Natural killer cell (primary cell): ENCODE data around the gene ID1. TPM values are rescaled to one million over a fixed set of nuclear protein-coding genes. Genes with fewer than 3 reads are reported as not detected.

ENCODE experiments used
- ATAC-seq, 3 donors: fragments of 150-1000 bp in 2 of 3; fragments of 200-7000 bp in 1 of 3; cut with Tn5 transposase; 1 replicate in 1 of 3; 2 replicates in 2 of 3; pipeline ENCODE4 v1.10.0; 2021; ENCODE audit warnings: mild to moderate bottlenecking in 2 of 3, moderate library complexity in 2 of 3
- DNase-seq, 2 donors: peaks; one replicate each; pipeline versions ENCODE4 v3.0.0 to v3.0.0-alpha.2; 2013 to 2021; ENCODE audit warnings: mixed read lengths in 1 of 2
- H3K27ac ChIP-seq: one replicate; pipeline ENCODE4 v1.5.1; 2013; ENCODE audit warnings: mild to moderate bottlenecking, low read length
- H3K27me3 ChIP-seq: one replicate; pipeline ENCODE4 v1.6.1; 2013; ENCODE audit warnings: low read length; ENCODE audit not compliant: control insufficient read depth, insufficient read depth
- H3K36me3 ChIP-seq: one replicate; pipeline ENCODE4 v1.6.1; 2013; ENCODE audit warnings: low read length; ENCODE audit not compliant: control insufficient read depth, insufficient read depth
- H3K4me1 ChIP-seq: one replicate; pipeline ENCODE4 v1.6.1; 2013; ENCODE audit warnings: low read length; ENCODE audit not compliant: control insufficient read depth, insufficient read depth
- H3K4me3 ChIP-seq: one replicate; pipeline ENCODE4 v1.5.1; 2013; ENCODE audit warnings: low read length
- H3K9me3 ChIP-seq: one replicate; pipeline ENCODE4 v1.6.1; 2013; ENCODE audit warnings: low read length; ENCODE audit not compliant: control insufficient read depth, insufficient read depth
- H3K27ac Mint-ChIP-seq, 2 donors: one replicate each; pipeline ENCODE4 v1.8.0; 2022; ENCODE audit warnings: mild to moderate bottlenecking in 2 of 2, mixed read lengths in 2 of 2, moderate library complexity in 1 of 2
- H3K27me3 Mint-ChIP-seq, 2 donors: one replicate each; pipeline ENCODE4 v1.8.0; 2022; ENCODE audit warnings: low read depth in 2 of 2, mixed read lengths in 2 of 2
- H3K36me3 Mint-ChIP-seq: one replicate; pipeline ENCODE4 v1.8.0; 2022; ENCODE audit warnings: mixed read lengths
- H3K4me1 Mint-ChIP-seq, 2 donors: one replicate each; pipeline ENCODE4 v1.8.0; 2022; ENCODE audit warnings: mixed read lengths in 2 of 2
- H3K4me3 Mint-ChIP-seq: one replicate; pipeline ENCODE4 v1.8.0; 2022; ENCODE audit warnings: mild to moderate bottlenecking, moderate library complexity, mixed read lengths
- H3K9me3 Mint-ChIP-seq, 2 donors: one replicate each; pipeline ENCODE4 v1.8.0; 2022; ENCODE audit warnings: mixed read lengths in 2 of 2
- CTCF ChIP-seq: fragments of 200-600 bp; IDR thresholded peaks from one replicate; pipeline ENCODE4 v1.8.0; 2022; ENCODE audit warnings: antibody characterized with exemption
- WGBS: methylation state at CpG from one replicate; pipeline ENCODE4 v1.1.7; 2013; ENCODE audit warnings: missing lambda C conversion rate; ENCODE audit not compliant: insufficient coverage; 5-methylcytosine and 5-hydroxymethylcytosine counted together
- intact Hi-C: fragments of 100-400 bp; cut with micrococcal nuclease; formaldehyde crosslinking; loops from one replicate; pipeline ENCODE4 v1.14.2; 2022
- total RNA-seq, 4 donors: library from RNA; stranded (reverse); fragments of 120-200 nt in 1 of 4; gene quantifications; one replicate each; pipeline versions ENCODE4 v1.2.3 to v1.2.4, GENCODE V29; 2013 to 2022

Gene ID1
- total RNA-seq, 3 donors from 2014 or later (not counting 1 experiment from before 2014, with no cell fraction given): 5.6 to 10.1 (median 6.4) TPM

- H3K27me3 Mint-ChIP-seq: no peaks in the 10 kb centered on the region
- TF ChIP-seq CTCF: no peak
- Histone ChIP-seq H3K9me3 (no peaks in the 10 kb centered on the region), H3K27ac (no peak overlapping the region), H3K36me3 (no peaks in the 10 kb centered on the region), H3K4me1 (no peaks in the 10 kb centered on the region), H3K4me3 (no peak overlapping the region), H3K27me3 (no peaks in the 10 kb centered on the region)
- no peak overlapping the region for H3K27ac Mint-ChIP-seq
- ATAC-seq: no peak
- H3K9me3 Mint-ChIP-seq: no peaks in the 10 kb centered on the region
- H3K4me3 Mint-ChIP-seq: no peak overlapping the region
- WGBS: 71% methylated on average over 5 of the region's 5 CpGs
- H3K4me1 Mint-ChIP-seq: no peaks in the 10 kb centered on the region
- no peak for DNase-seq
- no peaks in the 10 kb centered on the region for H3K36me3 Mint-ChIP-seq
- intact Hi-C loops: no loop called here
Measured at GRCh38 chr20:31652917-31653396, 47.9 kb downstream of the ID1 start.

GRCh38 chr20:31653561-31653960 lies 48.5 kb downstream of the ID1 start:
- no peak overlapping the region for H3K4me3 ChIP-seq
- intact Hi-C loops: no loop called here
- H3K27ac ChIP-seq: no peak overlapping the region
- 60% methylated on average over 5 of the region's 5 CpGs for WGBS
- no peaks in the 10 kb centered on the region for H3K27me3 ChIP-seq
- no peaks in the 10 kb centered on the region for H3K4me1 Mint-ChIP-seq
- no peaks in the 10 kb centered on the region for H3K4me1 ChIP-seq
- no peaks in the 10 kb centered on the region for H3K36me3 Mint-ChIP-seq
- TF ChIP-seq CTCF: no peak
- H3K4me3 Mint-ChIP-seq: no peak overlapping the region
- no peak overlapping the region for H3K27ac Mint-ChIP-seq
- DNase-seq (no peak), ATAC-seq (no peak)
- no peaks in the 10 kb centered on the region for H3K36me3 ChIP-seq
- H3K27me3 Mint-ChIP-seq: no peaks in the 10 kb centered on the region
- H3K9me3 Mint-ChIP-seq: no peaks in the 10 kb centered on the region
- no peaks in the 10 kb centered on the region for H3K9me3 ChIP-seq

- H3K36me3 Mint-ChIP-seq: no peaks in the 10 kb centered on the region
- H3K4me3 ChIP-seq: no peak overlapping the region
- no peaks in the 10 kb centered on the region for H3K4me1 ChIP-seq
- H3K9me3 Mint-ChIP-seq: no peaks in the 10 kb centered on the region
- WGBS: 82% methylated on average over 4 of the region's 5 CpGs
- intact Hi-C loops: no loop called here
- H3K27me3 ChIP-seq: no peaks in the 10 kb centered on the region
- DNase-seq: no peak
- no peaks in the 10 kb centered on the region for H3K9me3 ChIP-seq
- TF ChIP-seq CTCF: no peak
- H3K36me3 ChIP-seq: no peaks in the 10 kb centered on the region
- no peak overlapping the region for H3K27ac Mint-ChIP-seq
- no peak for ATAC-seq
- H3K4me1 Mint-ChIP-seq: no peaks in the 10 kb centered on the region
- H3K4me3 Mint-ChIP-seq: no peak overlapping the region
- no peak overlapping the region for H3K27ac ChIP-seq
- H3K27me3 Mint-ChIP-seq: no peaks in the 10 kb centered on the region
Measured at GRCh38 chr20:31654534-31654933, 49.4 kb downstream of the ID1 start.

Other genes starting within 250 kb of the ID1 start
- not detected for gene DEFB118, start 236.7 kb upstream of the ID1 start, total RNA-seq
- not detected for gene DEFB119, start 214.7 kb upstream of the ID1 start, total RNA-seq
- not detected for gene DEFB121, start 199.1 kb upstream of the ID1 start, total RNA-seq
- gene DEFB123, start 164.7 kb upstream of the ID1 start, total RNA-seq: not detected
- gene DEFB124, start 130.2 kb upstream of the ID1 start, total RNA-seq: not detected
- not detected for gene REM1, start 130.0 kb upstream of the ID1 start, total RNA-seq
- gene HM13, start 90.8 kb upstream of the ID1 start, total RNA-seq: 100 to 1,000 TPM in 2 of 3 donors, 10 to 100 TPM in 1; 97.5 to 135 (median 104) TPM
- not detected for gene COX4I2, start 32.6 kb downstream of the ID1 start, total RNA-seq
- 10 to 100 TPM; 67.4 to 92.6 (median 78.6) TPM for gene BCL2L1, start 117.6 kb downstream of the ID1 start, total RNA-seq
- 1 to 10 TPM; 2.2 to 4.2 (median 2.2) TPM for gene TPX2, start 134.0 kb downstream of the ID1 start, total RNA-seq
- under 1 TPM in 1 of 3 donors, not detected in 2; 0.12 TPM for gene MYLK2, start 214.1 kb downstream of the ID1 start, total RNA-seq
- not detected for gene FOXS1, start 240.3 kb downstream of the ID1 start, total RNA-seq